HG03103 (cell line): ENCODE data around the gene DIDO1.

Source experiments
- ATAC-seq: cut with Tn5 transposase; IDR thresholded peaks from one replicate; pipeline ENCODE4 v1.9.1; 2021; ENCODE audit warnings: low read depth; ENCODE audit not compliant: unreplicated experiment

The DIDO1 gene

DNA sequence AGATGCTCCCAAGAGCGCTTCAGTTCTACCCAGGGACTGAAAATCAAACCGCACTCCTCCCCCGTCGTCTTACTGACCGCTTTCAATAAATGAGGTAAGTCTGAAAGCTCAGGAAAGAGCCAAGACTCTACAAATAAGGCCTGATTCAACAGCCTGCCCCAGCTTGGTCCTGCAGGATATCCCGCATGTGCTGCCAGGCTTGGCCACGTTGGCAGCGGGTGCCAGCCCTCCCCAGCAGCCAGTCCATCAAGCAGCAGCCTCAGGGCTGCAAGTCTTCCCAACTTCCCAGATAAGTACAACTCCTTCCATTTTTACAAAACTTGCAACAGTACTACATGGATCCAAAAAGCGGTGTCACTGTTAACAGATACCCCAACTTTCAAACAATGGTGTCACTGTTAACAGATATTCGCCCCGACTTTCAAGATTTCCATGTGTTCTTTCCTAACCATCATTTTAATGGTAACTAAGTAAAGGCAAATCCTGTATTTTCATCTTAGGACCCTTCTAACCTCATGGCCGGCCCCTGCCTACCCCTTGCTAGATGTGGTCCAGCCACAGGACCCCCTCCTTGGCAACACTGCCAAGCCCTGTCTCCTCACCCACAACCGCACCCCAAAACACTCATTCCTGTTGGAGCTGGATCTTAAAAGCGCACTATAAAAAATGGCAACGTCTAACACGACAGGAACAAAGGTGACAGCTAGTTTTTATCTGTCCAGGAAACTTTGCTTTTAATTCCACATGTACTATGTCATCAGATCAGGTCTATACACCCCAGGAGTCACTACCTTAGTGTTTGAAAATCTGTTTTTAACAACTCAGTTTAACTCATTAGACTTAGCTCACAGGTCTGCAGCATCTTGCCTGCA is 28.0 kb downstream of the DIDO1 start:
- ATAC-seq, result no peak

DNA sequence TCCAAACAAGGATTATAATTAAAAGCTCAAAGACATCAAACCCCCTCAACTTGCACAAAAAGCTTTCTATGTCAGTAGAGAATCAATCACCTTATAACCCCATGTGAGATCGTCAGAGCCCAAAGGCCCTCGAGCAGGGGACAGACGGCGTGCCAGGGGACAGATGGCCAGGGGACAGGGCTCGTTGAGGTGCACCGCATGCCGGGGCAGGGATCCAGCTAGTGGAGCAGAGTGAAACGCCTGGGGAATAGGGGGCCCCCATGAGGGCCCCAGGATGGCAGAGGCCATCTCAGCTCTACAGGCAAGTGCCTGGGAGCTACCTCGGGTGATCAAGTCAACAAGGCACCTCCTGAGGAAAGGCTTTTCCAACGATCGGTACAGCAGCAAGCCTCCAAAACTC is 28.6 kb downstream of the DIDO1 start:
- ATAC-seq, result no peak

DNA sequence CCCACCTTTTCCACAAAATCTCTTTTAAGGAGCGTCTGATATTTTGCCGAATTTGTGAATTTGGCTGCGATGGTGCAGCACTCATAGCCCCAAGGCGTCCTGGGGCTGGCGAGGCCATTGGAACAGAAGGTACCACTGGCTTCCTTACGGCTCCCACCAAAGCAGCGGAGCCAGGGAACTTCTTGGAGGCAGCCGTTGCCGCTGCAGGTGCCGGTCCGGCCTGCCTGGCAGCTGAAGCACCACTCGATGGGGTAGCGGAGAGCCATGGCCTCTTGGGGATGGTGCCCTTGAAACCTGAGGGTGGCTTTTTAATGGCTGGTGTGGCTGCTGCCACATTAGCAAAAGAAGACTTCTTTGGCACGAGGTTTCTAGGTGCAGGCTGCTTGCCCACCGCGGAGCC is 29.8 kb downstream of the DIDO1 start:
- no peak for ATAC-seq

DNA sequence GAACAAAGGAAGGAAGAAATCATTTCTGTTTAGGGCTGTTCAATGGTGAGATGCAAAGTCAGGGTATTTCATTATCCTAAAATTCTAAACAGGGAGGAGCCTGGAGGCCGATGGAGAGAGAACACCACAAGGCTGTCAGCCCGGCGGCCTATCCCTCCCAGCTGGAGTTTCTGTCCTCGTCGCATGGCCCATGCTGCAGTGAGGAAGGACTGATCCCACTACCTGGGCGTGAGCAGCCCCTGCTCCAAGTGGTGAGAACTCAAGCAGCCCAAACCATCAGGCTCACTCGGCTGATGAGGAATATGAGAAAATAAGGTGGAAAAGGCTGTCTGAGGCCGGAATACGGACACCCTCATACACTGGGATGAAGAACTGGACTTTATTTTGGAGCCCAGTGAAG is 30.8 kb downstream of the DIDO1 start:
- ATAC-seq, result no peak

DNA sequence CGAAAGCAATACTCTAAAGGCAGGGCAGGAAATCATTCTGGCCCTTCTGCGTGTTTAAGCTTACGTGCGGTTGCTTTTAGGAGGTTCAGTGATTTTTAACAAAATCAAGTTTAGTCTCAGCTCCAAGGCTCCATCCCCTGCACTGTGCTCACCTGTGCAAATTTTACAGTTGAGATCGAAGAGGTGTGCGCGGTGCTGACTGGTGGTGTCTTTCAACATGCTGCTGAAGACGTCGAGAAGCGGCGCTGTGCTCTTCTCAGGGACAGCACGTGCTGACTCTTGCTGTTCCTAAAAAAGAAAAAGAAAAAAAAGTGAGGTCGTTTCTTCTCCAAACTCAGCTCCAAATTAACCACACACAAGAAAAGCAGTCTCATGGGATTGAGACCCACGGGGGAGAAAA is 32.0 kb downstream of the DIDO1 start:
- no peak for ATAC-seq

DNA sequence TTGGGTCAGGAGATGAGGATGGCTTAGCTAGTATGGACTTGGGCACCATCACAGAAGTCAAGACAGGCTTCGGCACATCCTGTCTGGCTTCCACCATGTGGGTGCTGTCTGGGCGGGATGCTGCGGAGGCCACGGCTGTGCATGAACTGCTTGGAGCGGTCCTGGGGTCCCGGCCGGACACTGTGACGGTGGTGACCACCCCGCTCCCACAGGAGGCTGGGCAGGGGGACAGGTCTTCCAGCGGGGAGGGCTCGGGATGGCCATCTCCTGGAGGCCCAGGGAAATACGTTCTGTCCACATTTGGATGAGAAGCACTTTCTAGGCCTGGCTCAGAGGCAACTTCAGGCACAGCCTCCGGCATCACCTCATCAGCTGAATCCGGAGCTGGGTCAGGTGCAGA is 32.6 kb downstream of the DIDO1 start:
- ATAC-seq, result no peak

DNA sequence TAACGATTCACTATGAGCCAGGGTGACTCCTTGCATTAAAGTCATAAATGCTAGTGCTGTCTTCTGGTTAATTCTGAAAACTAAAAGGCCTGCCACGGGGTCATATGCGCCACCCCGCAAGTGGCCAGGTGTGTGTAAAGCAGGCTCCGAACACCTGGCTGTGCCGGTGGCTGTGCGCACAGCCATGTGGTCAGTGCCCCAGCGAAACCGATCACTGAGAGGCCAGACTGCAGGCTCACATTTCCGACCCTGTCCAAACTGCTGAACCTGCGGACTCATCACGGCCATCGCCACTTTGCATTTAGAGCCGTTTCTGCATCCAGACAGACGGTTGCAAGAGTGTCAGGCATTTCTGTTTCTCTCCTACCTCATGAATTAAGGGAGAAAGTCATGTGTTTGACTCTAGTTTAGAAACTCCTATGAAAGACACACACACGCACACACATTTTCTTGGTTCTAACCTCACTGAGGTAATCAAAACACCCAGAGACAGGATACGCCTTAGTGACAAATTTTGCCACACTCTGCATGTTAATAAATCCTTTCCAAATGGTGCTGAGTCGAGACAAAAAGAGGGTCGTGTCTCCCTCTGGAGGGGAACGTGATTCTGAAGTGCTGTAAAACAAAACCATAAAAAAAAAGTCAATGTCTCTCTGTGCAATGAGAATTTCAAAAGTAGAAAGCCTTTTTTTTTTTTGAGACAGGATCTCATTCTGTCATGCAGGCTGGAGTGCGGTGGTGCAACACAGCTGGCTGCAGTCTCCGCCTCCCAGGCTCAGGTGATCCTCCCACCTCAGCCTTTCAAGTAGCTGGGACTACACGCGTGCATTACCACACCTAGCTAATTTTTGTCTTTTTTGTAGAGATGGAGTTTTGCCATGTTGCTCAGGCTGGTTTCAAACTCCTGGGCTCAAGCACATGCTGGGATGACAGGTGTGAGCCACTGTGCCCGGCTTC is 33.7 kb downstream of the DIDO1 start:
- no peak for ATAC-seq

DNA sequence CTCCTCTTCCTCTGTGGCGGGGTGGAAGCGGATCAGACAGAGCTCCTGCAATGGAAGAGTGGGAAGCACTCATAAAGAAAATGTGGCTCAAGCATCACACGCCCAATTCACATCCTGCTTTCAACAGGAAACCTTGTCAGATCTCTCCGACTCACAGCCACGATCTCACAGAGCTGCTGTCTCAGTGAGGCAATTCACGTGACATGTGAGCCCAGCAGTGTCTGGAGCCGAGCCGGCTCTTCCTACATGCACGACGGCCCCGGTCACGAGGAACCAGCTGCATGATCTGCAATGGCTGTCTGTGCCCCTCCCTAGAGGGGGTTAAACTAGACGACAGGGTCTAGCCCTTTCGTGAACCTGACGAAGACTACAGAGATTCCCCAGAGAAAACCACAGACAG is 35.2 kb downstream of the DIDO1 start:
- no peak for ATAC-seq

DNA sequence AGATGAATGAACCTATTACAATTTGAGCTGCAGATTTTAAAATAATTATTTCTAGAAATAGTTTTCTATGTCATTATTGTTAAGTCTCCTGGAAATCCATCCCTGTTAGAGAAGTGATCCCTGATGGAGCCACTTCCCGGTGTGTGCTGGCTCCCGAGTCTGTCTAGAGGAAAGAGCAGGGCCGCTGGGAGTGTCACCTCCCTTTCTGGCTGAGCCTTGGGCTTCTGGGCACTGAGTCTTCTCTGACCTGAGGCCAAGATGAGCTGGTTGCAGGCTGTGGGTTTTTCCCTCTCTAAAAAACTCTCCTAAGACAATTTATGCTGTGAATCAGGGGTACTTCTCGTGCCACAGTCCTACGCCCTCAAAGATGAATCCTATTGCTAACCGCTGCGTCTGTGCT is 35.9 kb downstream of the DIDO1 start:
- no peak for ATAC-seq

DNA sequence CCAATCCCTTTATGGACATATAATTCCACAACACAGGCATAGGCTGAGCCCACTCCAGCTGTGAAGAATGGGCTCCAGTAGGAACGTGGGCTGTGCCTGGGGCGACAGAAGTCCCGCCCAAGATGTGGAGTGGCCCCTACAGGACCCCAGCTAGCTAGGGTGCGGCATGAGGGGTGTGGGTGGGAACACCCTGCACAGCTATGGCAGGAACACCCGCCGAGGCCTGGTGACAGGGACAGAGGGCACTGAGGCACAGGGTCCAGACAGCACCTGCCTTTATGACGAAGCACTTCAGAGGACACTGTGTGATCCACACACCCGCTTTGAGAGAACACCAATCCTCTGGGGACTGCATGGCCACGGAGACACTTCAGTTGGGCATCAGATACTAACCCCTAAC is 36.4 kb downstream of the DIDO1 start:
- ATAC-seq, result no peak

DNA sequence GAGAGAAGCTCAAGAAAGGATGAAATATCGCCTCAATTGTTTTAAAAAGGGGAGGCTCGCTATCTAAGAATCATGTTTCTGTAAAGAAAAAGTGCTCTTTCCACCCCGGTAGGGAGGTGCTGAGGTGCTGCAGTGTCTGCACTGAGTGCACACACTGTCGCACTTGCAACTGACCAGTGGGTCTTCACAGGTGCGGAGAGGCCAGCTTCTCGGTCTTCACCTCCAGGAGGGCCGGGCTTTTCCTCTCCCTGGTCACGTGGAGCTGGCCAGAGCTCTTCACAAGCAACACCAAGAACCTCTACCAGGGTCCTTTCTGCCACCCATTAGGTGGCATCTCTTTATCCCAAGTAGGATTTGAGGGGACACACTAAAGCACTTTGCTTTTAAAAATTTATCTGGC is 36.9 kb downstream of the DIDO1 start:
- ATAC-seq, result no peak

DNA sequence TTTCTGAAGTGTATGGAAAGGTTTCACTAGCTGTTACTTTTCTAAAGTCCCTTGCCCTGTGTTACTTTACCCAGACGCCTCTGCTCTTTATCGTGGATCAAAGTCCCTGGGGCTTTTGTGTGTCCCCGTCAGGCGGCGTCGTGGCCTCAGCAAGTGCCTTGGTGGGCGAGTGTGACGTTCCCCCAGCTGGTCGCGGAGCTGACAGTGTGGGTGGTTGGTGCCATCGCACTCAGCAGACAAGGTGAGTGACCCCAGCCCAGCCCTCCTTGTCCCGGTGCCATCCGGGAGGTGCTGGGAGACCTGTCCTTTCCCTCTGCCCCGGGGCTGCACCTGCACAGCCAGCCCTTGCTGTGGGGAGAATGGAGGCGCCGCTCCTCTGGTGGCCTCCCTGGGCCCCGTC is 37.4 kb downstream of the DIDO1 start:
- ATAC-seq, result no peak

DNA sequence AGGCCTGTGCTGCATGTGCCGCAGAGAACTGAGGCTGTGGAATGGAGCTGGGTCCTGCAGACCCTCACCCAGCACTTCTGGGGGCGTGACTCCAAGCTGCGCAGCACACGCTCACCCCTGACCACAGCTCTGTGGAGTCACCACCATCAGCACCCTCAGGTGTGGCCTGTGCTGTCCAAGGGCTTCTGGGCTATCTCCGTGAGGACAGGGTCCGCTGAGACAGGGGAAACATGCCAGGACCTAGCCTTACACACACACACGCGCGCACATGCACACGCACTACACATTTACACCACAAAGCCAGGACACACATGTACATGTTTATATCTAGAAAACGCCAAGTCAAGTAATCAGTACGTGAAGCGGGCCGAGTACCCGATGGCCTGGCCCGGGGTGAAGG is 37.9 kb downstream of the DIDO1 start:
- ATAC-seq, result no peak

DNA sequence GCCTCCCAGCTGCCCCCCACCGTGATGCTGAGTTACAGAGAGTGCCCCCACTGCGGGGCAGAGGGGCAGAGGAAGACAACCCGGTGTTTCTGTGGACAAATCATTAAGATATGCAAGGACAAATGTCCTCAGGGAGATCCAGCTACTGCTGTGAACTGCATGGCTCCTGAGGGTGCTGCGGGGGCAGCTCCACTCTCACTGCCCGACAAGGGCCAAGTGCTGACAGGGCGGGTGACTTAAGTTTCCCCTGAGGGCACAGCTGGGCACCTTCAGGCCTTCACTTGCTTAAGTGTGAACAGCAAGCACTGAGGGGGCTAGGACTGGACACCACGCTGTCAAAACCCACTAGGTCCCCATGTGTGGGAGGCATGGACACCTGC is 38.5 kb downstream of the DIDO1 start:
- no peak for ATAC-seq

DNA sequence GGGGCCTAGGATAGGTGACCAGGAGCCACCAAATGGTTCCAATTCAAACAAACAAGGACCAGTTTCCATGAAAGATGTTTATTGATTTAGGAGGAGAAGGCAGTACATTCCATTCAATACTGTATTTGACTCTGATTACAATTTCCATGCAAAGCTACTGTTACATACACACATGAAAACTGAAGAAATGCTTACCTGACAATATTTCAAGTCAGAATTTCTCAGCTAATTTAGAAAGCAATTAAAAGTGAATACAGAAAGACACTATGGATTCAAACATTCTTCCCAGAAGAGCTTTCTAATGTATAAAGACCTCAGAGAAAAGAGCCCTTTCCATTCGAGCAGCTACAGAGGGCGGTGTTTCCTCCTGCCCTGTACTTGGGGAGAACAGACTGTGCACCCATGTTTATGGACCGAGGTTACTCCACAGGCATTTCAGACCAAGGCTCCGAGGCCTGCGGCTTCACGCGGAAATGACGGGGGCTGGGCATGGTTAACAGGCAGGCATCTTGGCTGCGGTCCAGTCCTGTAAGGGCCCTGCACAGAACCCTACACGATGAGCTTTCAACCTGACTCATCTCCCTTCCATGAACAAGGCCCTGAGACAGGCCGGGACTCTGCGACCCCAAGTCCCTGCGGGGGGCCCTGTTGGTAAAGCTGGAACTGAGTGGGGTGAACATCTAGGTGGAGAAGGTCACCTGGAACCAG is 39.0 kb downstream of the DIDO1 start:
- ATAC-seq, result no peak

DNA sequence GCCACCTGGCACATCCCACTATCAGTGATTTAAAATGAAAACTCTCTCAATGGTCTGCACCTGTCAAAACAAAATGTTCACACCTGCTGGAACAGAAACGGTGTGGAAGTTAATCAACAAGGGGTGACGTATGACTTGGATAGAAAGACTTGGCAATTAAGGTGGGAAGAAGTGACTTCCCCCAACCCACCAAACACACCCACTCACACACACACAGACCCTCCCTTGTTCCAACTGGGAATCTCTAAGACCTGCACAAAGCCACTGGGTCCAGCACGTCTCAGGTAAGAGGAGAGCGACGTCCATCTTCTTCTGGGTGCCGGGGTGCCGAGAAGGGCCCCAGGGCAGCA is 39.6 kb downstream of the DIDO1 start:
- ATAC-seq, result no peak

DNA sequence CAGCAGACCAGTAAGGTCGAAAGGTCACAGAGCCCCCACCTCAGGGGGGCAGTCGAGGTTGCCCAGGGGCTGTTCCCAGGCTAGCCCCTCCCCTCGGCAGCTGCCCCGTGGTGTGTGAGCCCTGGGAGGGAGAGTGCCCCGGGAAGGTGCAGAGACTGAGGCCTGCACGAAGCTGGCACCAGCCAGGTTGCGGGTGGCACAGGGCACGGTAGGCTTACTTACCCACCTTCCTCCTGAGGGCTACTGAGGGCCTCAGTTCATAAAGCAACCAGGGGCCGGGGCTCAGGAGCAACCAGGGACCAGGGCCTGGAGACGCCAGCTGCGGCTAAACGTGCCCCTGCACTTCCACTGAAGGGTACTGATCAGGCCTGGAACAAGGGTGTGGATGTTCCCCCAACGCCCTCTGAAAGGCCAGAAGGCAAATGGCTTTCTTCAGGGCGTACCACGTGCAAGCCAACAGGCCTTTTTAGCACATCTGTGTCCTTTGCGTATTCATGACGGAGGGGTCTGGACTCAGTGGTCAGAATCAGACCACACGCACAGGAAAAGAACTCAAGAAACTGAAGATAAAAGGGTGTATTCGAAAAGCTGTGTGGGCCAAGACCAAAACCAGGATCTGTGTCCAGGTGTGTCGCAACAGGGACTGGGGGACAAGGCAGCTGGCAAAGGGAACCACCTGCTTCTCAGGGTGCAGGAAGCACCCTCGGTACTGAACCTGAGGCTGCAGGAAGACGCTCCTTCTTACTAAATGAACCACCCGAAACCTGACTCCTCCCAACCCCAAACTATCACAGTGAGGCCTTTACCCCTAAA is 40.2 kb downstream of the DIDO1 start:
- no peak for ATAC-seq

DNA sequence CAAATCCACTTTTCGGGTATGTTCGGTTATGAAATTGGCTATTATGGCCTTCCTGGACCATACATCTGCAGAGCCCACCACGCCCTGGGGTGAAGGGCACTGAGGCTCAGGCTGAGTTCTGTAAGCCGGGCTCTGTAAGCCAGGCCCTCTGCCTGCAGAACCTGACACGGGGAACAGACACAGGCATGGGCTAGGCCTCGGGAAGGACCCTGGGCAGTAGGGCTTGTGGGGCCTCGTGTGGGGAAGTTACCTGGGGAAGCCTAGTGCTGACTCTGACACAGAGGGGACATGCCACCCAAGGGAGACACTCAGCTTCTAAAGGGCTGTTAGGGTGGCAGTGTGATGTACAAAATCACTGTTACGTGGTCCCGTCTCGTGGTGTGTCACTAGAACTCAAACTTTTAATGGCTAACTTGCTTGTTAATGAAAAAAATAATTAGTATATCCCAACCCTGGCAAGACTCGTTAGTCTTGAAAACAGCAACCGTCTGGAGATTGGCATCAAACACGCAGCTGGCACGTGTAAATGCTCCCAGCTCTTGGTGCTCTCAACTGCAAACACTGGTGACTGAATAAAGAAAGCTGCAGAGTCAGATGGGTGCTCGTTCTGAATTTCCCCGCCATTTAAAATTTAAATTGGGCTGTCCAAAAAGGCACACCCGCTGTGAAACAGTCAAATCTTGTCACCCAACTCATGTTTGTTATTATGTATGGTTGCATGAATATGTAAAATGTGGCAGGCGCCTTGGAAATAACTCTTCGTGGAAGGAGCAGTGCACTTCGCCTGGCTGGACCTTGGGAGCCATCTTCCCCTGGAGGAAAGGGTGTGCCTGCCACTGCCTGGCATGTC is 41.0 kb downstream of the DIDO1 start:
- no peak for ATAC-seq

DNA sequence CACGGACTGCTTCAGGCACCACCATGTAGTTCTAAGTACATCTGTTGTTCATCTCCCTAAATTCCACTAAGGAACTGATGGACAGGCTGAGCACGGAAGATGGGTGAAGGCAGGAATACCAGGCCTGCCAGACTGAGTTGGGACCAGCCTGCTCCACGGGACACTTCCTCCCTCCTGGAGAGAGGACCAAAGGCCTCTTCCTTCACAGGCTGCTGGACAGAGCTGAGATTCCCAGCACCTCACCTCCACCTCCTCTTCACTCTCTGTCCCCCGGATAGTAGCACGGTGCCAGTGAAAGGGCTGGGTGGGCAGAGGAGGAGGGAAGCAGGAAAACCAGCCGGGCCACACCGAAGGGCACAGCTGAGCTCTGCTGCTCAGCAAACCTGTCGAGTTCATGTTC is 41.7 kb downstream of the DIDO1 start:
- ATAC-seq, result no peak
